DOHH2 (cell line): ENCODE data around the gene ITGAV.

Experiments
- CTCF ChIP-seq: fragments of 200-600 bp; sonication (generic); IDR thresholded peaks from one replicate; pipeline ENCODE4 v1.5.1; 2014; ENCODE audit warnings: antibody characterized with exemption, mild to moderate bottlenecking, low read depth, low read length; ENCODE audit not compliant: poor library complexity, severe bottlenecking
- EZH2phosphoT487 ChIP-seq: fragments of 200-600 bp; sonication (generic); IDR thresholded peaks from 2 replicates; pipeline ENCODE4 v1.6.1; 2017; ENCODE audit warnings: borderline replicate concordance, mild to moderate bottlenecking, antibody characterized with exemption, low read length, moderate library complexity, mixed read lengths

GRCh38 chr2:186599186-186599778 is 9.4 kb downstream of the ITGAV start:
- TF ChIP-seq CTCF = no peak
- TF ChIP-seq EZH2phosphoT487 = no peak
